GM18951 (cell line): ENCODE measurements around the gene AP3S1.

Experiments used
- POLR2A ChIP-seq: IDR thresholded peaks from 4 replicates; pipeline ENCODE4 v1.6.1; 2011; ENCODE audit warnings: mild to moderate bottlenecking; ENCODE audit not compliant: insufficient read length, insufficient read depth; ENCODE audit errors: extremely low read depth
- in situ Hi-C: fragments of 300-500 bp; cut with MboI; formaldehyde crosslinking; loops from one replicate; pipeline ENCODE4 v1.12.0; 2022; ENCODE audit warnings: low sequenced_read_pairs, mixed read lengths, inconsistent platforms; ENCODE audit not compliant: unreplicated experiment

Gene AP3S1

GRCh38 chr5:115838885-115839518 lies 2.7 kb upstream of the AP3S1 start:
- in situ Hi-C loops: loop anchor here (10.0 kb wide), 1 partner anchor 236 kb away; no protein-coding TSS in a partner anchor
- TF ChIP-seq POLR2A: no peak

GRCh38 chr5:115840873-115841272 lies 862 bp upstream of the AP3S1 start:
- TF ChIP-seq POLR2A: no peak
- in situ Hi-C loops: no loop called here

- no peak for TF ChIP-seq POLR2A
- in situ Hi-C loops: no loop called here
These were observed 577 bp downstream of the AP3S1 start for GRCh38 chr5:115842089-115842935.

DNA sequence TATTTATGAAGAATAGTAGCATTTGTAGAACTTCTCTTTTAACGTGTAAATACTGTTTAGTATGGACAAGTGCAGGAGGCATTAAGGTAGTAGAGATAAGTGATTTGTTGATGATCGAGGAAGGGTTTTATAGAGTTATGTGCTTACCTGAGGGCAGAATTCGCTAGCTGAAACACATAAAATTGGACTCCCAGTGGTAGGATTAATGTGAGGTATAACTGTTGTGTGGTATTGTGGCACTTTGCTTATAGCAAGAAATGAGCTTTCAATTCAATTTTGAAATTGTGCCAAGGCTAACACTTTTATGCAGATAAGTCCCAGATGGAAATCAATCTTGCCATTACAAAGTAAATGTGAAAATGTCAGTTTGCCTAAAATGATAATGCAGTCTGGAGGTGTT lies 1.2 kb downstream of the AP3S1 start:
- TF ChIP-seq POLR2A: no peak
- in situ Hi-C loops: no loop called here

- in situ Hi-C loops: no loop called here
- TF ChIP-seq POLR2A: no peak
These were observed 1.9 kb downstream of the AP3S1 start for GRCh38 chr5:115843444-115844130.

DNA sequence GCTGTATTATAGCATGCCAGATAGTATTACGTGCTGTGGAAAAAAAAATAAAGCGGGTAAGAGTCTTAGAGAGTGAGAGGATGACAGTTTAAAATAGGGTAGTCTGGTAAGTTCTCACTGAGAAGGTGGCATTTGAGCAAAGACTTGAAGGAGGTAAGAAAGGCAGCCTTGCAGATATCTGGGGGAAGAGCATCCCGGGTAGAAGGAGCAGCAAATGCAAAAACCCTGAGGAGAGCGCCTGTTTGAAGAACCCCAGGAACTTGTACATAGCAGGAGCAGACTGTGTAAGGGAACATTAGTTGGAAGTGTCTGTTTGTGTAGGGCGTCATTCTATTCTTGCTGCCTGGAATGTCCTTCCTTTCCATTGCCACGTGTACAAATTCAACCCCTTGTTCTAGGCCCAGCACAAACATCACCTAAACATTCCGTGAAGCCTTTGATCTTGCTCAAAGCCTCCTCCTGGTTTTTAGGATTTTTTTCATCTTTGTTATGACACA lies 2.6 kb downstream of the AP3S1 start:
- in situ Hi-C loops: no loop called here
- no peak for TF ChIP-seq POLR2A

GRCh38 chr5:115847290-115847689 lies 5.6 kb downstream of the AP3S1 start:
- in situ Hi-C loops: no loop called here
- no peak for TF ChIP-seq POLR2A

GRCh38 chr5:115849258-115849798 lies 7.6 kb downstream of the AP3S1 start:
- in situ Hi-C loops: no loop called here
- TF ChIP-seq POLR2A: no peak

DNA sequence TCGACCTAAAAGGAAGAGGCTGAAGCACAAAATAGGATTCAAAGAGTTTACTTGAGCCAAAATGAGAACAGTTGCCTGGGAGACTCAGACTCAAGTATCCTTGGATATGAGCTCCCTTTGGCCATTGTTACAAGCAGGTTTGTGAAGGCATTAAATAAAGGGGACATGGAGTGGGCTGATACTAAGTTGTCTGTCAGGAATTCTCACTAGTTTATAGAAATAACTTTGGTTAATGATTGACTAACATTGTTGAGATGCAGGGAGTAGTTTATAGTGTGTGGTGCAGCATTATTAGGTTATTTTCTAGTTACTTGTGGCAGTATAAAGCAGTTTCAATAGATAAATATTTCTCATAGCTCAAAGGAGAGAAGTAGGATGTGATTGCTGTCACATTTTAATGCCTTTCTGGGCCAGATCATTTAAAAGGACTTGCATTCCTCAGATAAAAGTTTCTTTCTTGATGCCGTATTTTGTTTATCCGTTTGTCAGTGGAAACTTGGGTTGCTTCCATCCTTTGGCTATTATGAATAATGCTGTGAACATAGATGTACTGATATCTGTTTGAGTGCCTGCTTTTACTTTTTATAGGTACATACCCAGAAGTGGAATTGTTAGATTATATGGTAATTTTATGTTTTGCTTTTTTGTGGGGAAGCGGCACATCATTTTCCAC lies 9.1 kb downstream of the AP3S1 start:
- no peak for TF ChIP-seq POLR2A
- in situ Hi-C loops: no loop called here

DNA sequence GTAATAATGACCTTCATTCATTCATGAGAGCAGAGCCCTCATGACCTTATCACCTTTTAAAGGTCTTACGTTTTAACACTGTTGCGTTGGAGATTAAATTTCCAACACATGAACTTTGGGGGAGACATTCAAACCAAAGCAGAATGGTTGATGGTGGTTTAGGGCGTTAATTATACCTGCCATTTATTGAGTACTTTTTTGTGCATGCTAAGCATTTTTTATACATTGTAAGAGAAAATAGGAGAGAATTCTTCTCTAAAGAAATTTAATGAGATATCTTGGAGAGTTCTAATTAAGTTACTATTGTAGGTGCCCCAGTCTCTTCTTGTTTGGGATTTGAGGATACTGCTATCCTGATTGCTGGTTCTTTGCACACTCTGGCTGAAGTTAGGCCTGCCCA lies 12.4 kb downstream of the AP3S1 start:
- no peak for TF ChIP-seq POLR2A
- in situ Hi-C loops: no loop called here

- in situ Hi-C loops: no loop called here
- no peak for TF ChIP-seq POLR2A
These were observed 14.2 kb downstream of the AP3S1 start for GRCh38 chr5:115855959-115856358.

- in situ Hi-C loops: no loop called here
- no peak for TF ChIP-seq POLR2A
These were observed 15.3 kb downstream of the AP3S1 start for GRCh38 chr5:115857057-115857479.

GRCh38 chr5:115857626-115858349 lies 16.1 kb downstream of the AP3S1 start:
- no peak for TF ChIP-seq POLR2A
- in situ Hi-C loops: no loop called here
